Sigmoid colon (tissue), 4 donors: ENCODE results near the gene KCNH1.

Experiments
- CTCF ChIP-seq, 4 experiments: fragments of 450-650 bp in 3 of 4; fragments of 200-600 bp in 1 of 4; IDR thresholded peaks; one replicate each; pipeline ENCODE4 v1.5.1; 2016 to 2019; ENCODE audit warnings: antibody characterized with exemption in 4 of 4, mild to moderate bottlenecking in 3 of 4, moderate library complexity in 2 of 4
- POLR2A ChIP-seq, 2 donors: fragments of 450-650 bp; IDR thresholded peaks; one replicate each; pipeline ENCODE4 v1.6.1; 2016; ENCODE audit warnings: antibody characterized with exemption in 2 of 2, mild to moderate bottlenecking in 2 of 2, moderate library complexity in 2 of 2
- POLR2AphosphoS5 ChIP-seq, 4 donors: sonication (generic); formaldehyde crosslinking; IDR thresholded peaks; one replicate each; pipeline ENCODE4 v1.6.1; 2017; ENCODE audit warnings: antibody characterized with exemption in 4 of 4

- TF ChIP-seq POLR2A (IDR thresholded peaks at IDR 0.05): no peak
- TF ChIP-seq CTCF (IDR thresholded peaks at IDR 0.05): no peak
- no peak for TF ChIP-seq POLR2AphosphoS5 (IDR thresholded peaks at IDR 0.05)
Observed at GRCh38 chr1:211101481-211101880, 32.5 kb downstream of the KCNH1 start.
